Measurements from ENCODE around the gene PIGV.

Gene PIGV

GRCh38 chr1:26811057-26811456 is 23.3 kb downstream of the PIGV start:
- H3K4me3 ChIP-seq (ENCODE audit: low read length): no peak overlapping the region
- no peaks in the 10 kb centered on the region for H3F3A ChIP-seq (ENCODE audit: control insufficient read depth, insufficient read depth)
- no peak overlapping the region for H3K4me2 ChIP-seq (ENCODE audit: low read length)
- H3K27ac ChIP-seq (ENCODE audit: low read depth, low read length): no peak overlapping the region
- no peaks in the 10 kb centered on the region for H3K9me3 ChIP-seq (ENCODE audit: control insufficient read depth, insufficient read depth, low read length)
- TF ChIP-seq CTCF (IDR thresholded peaks at IDR 0.05; ENCODE audit: low read depth, low read length, poor library complexity, severe bottlenecking) (no peak), EZH2phosphoT487 (IDR thresholded peaks at IDR 0.05; ENCODE audit: borderline replicate concordance, low read length) (no peak)
- H3K79me2 ChIP-seq (ENCODE audit: control insufficient read depth, low read length): no peaks in the 10 kb centered on the region
- H4K20me1 ChIP-seq (ENCODE audit: control insufficient read depth, insufficient read depth, low read depth, low read length): no peaks in the 10 kb centered on the region
- no peaks in the 10 kb centered on the region for H3K36me3 ChIP-seq (ENCODE audit: control insufficient read depth, low read length)
- 0 out of 2 replicates have a peak, but pooled peaks cover 7% of the 10 kb centered on the region for H3K4me1 ChIP-seq (ENCODE audit: control insufficient read depth, low read length)
- H3K9me2 ChIP-seq (replicated peaks; ENCODE audit: control insufficient read depth, low read length): no peaks in the 10 kb centered on the region
- H3K27me3 ChIP-seq (ENCODE audit: control insufficient read depth, low read length): no peaks in the 10 kb centered on the region

GRCh38 chr1:26811708-26812107 is 24.0 kb downstream of the PIGV start:
- no peak overlapping the region for H3K27ac ChIP-seq (ENCODE audit: low read depth, low read length)
- H3F3A ChIP-seq (ENCODE audit: control insufficient read depth, insufficient read depth): no peaks in the 10 kb centered on the region
- no peak overlapping the region for H3K4me2 ChIP-seq (ENCODE audit: low read length)
- TF ChIP-seq CTCF (IDR thresholded peaks at IDR 0.05; ENCODE audit: low read depth, low read length, poor library complexity, severe bottlenecking) (no peak), EZH2phosphoT487 (IDR thresholded peaks at IDR 0.05; ENCODE audit: borderline replicate concordance, low read length) (no peak)
- H3K79me2 ChIP-seq (ENCODE audit: control insufficient read depth, low read length): no peaks in the 10 kb centered on the region
- H3K36me3 ChIP-seq (ENCODE audit: control insufficient read depth, low read length): no peaks in the 10 kb centered on the region
- 0 out of 2 replicates have a peak, but pooled peaks cover 7% of the 10 kb centered on the region for H3K4me1 ChIP-seq (ENCODE audit: control insufficient read depth, low read length)
- H3K9me3 ChIP-seq (ENCODE audit: control insufficient read depth, insufficient read depth, low read length): no peaks in the 10 kb centered on the region
- no peaks in the 10 kb centered on the region for H3K9me2 ChIP-seq (replicated peaks; ENCODE audit: control insufficient read depth, low read length)
- H3K4me3 ChIP-seq (ENCODE audit: low read length): no peak overlapping the region
- H4K20me1 ChIP-seq (ENCODE audit: control insufficient read depth, insufficient read depth, low read depth, low read length): no peaks in the 10 kb centered on the region
- no peaks in the 10 kb centered on the region for H3K27me3 ChIP-seq (ENCODE audit: control insufficient read depth, low read length)

- TF ChIP-seq EZH2phosphoT487 (IDR thresholded peaks at IDR 0.05; ENCODE audit: borderline replicate concordance, low read length): no peak
- no peak for TF ChIP-seq CTCF (IDR thresholded peaks at IDR 0.05; ENCODE audit: low read depth, low read length, poor library complexity, severe bottlenecking)
- Histone ChIP-seq H3K9me2 (replicated peaks; ENCODE audit: control insufficient read depth, low read length) (no peaks in the 10 kb centered on the region), H3K27ac (ENCODE audit: low read depth, low read length) (no peak overlapping the region)
Observed at GRCh38 chr1:26814377-26814776, 26.6 kb downstream of the PIGV start.

More at GRCh38 chr1:26814377-26814776, 26.6 kb downstream of the PIGV start:
- no peaks in the 10 kb centered on the region for H3K79me2 ChIP-seq (ENCODE audit: control insufficient read depth, low read length)
- no peaks in the 10 kb centered on the region for H3K9me3 ChIP-seq (ENCODE audit: control insufficient read depth, insufficient read depth, low read length)
- 0 out of 2 replicates have a peak, but pooled peaks cover 7% of the 10 kb centered on the region for H3K4me1 ChIP-seq (ENCODE audit: control insufficient read depth, low read length)
- H3K36me3 ChIP-seq (ENCODE audit: control insufficient read depth, low read length): no peaks in the 10 kb centered on the region
- no peaks in the 10 kb centered on the region for H4K20me1 ChIP-seq (ENCODE audit: control insufficient read depth, insufficient read depth, low read depth, low read length)
- no peak overlapping the region for H3K4me2 ChIP-seq (ENCODE audit: low read length)
- no peaks in the 10 kb centered on the region for H3F3A ChIP-seq (ENCODE audit: control insufficient read depth, insufficient read depth)
- no peak overlapping the region for H3K4me3 ChIP-seq (ENCODE audit: low read length)
- H3K27me3 ChIP-seq (ENCODE audit: control insufficient read depth, low read length): no peaks in the 10 kb centered on the region
